NK-92 (cell line): ENCODE measurements around the gene TIMMDC1.
"Not testable (repeated sequence)": the region's sequence is repeated elsewhere in the genome, so short reads cannot be mapped to it uniquely, and the experiment has no call there.

Experiments
- DNase-seq: peaks from one replicate; lab custom pipeline; 2025; ENCODE audit not compliant: unreplicated experiment; lab: John Stamatoyannopoulos, UW

TIMMDC1 gene

DNA sequence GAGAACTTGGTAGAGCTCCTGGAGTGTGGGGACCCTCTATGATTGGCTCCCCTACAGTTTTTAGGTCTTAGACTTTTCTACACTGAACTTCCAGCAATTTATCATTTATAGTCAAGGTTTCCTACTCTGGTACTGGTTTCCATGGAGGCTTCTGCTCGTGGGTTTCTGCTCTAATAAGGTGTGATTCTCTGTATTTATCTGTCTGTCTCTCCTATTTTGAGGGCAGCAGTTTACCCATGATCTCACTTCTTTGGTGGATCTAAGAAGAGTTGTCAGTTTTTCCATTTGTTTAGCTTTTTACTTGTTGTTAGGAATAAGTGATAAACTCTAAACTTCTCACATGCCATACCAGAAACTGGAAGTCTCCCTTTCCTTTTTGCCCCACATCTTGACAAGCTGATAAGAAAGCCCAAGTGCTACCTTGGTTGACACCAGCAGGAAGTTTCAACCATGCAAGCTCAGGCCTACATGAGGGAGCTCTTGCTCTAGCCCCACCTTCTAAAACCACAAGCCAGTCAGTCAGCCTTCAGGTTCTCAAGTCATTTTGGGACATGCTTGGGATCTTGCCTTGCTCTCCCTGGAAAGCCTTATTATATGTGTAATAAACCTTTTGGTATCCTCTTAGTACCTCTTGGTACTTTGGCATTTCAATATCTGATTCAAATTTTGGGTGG is 10.0 kb downstream of the TIMMDC1 start:
- DNase-seq, result no peak

DNA sequence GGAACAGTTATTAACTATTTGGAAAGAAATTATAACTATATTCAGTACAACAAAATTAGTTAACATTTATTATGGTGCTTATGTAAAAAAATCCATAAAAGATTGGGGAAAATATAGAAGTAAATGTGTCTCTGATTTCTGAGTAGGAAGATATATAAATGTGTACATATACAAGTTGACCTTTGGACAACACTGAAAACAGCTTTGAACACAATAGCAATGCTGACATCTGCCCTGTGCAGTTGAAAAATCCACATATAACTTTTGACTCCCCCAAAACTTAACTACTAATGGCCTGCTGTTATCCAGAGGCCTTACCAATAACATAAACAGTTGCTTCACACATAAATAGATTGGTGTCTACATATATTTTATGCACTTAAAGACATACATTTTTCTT is 12.3 kb downstream of the TIMMDC1 start:
- DNase-seq, result no peak

DNA sequence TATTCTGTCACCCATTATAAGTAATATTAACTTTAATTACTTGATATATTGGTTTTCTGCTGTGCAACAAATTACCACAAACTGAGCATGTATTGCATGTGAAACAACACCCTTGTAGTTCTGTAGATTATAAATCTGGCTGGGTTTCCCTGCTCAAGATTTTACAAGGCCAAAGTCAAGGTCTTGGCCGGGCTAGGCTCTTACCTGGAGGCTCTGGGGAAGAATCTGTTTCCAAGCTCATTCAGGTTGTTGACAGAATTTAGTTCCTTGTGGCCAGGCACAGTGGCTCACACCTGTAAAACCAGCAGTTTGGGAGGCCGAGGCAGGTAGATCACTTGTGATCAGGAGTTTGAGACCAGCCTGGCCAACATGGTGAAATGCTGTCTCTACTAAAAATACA is 16.3 kb downstream of the TIMMDC1 start:
- DNase-seq, result no peak

DNA sequence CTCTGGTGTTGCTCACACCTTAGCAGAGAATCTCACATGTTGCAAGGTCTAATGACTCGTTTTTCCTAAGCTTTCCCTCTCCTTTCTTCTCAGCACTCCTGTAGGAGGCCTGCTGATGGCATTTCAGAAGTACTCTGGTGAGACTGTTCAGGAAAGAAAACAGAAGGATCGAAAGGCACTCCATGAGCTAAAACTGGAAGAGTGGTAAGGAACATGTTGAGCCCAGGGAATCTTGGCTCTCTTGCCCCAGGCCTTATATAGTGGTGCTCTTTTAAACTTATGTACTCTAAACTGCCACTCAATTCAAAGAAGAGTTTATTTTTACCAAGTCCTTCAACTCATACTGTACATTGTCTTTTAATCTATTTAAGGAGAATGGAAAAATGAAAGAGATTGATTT is 18.8 kb downstream of the TIMMDC1 start:
- DNase-seq, result no peak

DNA sequence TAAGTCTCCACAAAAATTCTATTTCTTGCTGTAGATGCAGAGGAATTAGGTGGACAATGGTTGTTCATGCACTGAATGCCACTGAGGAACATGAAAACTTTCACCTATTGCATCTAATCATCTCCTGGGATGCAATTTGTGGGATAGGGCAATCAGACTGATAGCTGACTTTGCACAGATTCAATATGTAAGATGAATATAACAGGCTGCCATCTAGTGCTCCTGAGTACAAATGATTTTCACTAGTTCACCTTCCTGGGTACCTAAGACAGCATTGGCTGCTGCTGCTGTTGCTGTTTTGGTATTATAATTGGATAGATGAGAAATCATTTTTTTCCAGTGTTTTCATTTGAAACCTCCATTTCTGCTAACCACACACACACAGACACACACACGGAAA is 19.7 kb downstream of the TIMMDC1 start:
- DNase-seq, result no peak

DNA sequence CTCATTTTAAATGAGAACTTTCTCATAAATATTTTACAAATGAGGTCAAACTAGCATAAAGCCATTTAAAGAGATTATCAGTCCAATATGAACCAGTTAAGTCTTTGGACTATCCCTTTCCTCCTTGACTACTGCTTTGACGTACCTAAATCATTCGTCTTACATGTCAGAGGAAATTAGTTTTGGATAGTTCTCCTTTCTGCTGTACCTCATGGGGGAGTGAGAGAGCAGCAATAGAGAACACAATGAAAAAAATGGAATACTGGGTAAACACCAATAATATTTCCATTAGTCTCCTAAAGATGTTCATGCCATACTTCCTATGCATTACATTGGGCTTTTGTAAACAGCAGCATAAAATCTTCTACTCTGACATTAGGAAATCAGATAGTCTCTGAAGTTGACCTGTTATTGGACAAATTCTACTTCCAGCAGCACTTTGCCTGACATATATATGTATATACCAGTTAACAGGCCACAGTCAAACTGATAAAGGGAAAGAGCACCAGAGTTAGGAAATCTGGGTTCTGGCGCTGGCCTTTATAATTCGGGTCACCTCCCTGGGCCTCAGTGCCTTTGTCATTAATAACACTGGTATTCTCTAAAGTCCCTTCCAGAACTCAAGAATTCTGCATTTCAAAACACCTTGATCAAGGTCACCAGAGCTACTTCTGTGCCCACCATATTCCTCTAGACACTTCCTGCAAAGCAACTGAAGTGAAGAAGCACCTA is 26.8 kb downstream of the TIMMDC1 start:
- no peak for DNase-seq

DNA sequence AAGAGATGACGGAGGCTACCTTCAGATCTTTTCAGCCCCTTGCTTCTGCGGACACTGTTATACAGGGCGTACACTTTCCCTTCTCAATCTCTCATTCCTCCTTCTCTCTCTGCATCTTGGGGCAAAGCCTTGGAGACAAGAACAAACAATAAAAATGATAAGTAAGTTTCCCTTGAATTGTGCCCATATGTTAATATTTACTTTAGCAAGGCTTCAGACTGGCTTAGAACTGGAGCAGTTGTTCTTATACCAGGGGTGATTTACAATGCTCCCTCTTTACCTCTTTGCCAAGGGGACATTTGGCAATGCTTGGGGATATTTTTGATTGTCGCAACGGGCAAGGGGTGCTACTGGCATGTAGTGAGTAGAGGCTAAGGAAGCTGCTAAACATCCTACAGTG is 29.4 kb downstream of the TIMMDC1 start:
- no peak for DNase-seq

DNA sequence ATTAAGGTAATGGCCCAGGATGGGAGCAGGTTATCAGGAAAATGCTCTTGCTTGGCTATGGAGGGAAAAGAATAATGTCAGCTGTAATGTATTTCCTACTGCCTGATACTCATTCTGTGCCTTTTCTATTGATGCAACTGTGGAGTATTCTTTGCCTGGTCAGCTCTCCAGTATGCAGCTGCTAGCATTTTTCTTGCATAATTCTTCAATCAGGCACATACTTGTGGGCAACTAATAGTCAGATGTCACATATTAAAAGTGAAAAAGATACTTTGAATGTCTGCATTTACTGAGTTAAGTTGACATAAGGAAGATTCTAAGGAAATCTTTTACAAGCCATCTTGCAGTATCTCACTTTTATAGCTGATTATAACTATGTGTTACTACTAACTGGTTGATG is 31.5 kb downstream of the TIMMDC1 start:
- DNase-seq, result no peak

DNA sequence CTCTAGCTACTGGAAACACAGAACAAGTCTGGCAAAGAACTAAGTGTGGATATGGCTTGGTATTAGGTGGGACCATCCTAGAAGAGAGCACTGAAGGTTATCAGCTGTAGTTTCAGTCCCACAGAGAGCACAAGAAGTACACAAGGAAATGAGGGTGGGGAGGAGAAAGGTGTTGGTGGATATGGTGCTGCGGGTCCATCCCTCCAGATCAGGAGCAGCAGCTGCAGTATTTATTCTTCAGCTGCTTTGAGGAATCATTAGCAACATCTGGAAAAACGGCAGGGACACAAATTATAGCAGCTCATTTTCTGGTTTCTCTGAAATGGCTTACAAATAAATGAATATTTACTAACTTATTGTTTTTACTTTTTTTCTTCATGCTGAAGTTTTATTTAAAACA is 32.1 kb downstream of the TIMMDC1 start:
- no peak for DNase-seq

DNA sequence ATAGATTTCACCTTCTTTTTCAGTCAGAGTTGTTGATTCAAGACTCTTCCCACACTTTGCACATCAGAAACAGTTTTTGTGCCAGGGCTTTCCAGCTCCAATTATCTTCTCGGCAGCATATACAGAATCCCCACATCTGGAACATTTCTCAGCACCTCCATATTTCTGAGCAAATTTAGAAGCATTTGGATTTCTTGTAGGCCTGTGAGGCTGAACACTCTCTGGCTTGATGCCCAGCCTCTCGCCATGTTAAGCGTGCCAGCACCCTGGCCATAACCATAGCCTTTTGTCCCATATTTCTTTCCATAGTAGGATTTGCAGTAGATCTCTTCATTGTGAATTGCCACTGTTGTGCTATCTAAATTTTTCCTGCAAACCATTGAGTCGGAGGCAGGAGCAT is 32.8 kb downstream of the TIMMDC1 start:
- DNase-seq, result no peak

DNA sequence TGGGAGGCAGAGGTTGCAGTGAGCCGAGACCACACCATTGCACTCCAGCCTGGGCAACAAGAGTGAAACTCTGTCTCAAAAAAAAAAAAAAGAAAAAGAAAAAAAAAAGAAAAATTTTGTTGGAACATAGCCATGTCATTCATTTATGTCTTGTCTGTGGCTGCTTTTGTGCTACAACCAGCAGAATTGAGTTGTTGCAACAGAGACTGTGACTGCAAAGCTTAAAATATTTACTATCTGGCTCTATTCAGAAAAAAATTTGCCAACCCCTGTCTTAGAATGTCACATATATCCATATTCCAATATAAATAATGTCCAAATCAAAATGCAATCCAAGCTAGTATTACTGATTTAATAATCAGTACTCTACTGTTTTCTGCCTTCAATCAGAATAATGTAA is 35.9 kb downstream of the TIMMDC1 start:
- no peak for DNase-seq

DNA sequence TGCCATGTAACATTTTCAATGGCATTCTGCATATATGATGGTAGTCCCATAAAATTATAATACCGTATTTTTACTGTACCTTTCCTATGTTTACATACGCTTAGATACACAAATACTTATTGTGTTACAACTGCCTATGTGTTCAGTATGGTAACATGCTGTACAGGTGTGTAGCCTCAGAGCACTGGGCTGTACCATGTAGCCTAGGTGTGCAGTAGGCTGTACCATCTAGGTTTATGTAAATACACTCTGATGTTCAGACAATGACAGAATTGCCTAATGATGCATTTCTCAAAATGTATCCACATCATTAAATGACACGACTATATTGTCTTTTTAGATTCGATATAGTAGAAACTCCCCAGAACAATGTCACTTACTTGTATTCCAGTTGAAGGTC is 38.4 kb downstream of the TIMMDC1 start:
- DNase-seq, result no peak

DNA sequence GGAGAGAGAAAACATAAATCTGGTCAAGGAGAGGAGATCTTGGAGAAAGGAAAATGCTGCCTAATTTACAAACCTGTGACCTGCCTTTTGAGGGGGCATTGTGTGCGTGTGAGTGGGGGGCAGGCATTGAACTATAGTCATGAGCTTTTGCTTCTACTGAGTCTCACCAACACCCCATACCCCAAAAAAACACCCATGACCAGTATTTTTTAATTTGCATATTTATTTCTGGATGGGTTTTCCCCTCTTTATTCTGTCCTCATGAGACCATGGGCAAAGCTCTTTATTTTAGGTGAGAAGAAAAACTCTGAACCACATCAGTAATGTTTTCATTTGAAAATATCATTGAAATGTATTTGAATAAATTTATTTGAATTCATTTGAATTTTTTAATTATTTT is 40.4 kb downstream of the TIMMDC1 start:
- no peak for DNase-seq

DNA sequence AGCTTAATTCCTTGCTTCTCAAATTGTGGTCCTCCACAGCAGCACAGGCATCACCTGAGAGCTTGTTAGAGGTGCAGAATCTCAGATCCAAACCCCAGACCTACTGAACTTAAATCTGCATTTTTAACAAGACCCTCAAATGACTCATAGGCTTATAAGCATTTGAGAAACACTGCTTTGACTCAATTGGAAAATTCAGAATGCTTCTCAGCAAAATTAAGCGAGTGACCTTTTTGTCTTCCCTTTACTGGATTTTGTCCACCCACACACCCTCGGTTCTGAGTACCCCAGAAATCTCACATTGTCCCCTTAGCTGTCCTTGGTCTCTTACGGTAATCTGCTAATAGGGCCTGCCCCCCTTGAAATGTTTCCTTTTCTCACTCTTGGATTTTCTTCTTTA is 43.2 kb downstream of the TIMMDC1 start:
- DNase-seq, result no peak

DNA sequence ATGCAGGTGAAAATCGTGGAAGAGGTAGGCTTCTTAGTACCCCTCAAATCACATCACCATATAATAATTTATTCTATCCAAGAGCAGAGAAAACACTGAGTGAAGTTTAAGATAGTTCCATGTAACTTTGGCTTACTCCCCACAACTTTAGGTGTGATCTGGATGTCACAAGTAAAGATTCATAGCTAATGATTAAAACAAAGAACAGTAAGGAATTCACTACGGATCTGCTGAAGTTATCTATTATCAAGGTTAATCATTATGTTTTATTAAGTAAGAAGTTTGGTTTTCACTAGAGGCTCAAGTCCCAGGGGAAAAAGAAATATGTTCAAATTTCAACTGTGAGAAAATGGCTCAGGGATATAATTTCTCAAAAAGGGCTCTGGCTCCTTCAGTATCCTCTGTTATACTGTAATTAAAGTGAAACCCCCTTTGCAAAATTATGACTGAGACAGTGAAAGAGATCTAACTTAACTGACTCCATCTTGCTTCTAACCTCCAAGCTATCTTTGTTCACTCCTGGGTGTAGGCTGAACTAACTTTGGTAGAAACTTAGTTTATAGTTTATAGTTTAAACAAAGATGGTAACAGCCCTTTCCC is 43.9 kb downstream of the TIMMDC1 start:
- no peak for DNase-seq

DNA sequence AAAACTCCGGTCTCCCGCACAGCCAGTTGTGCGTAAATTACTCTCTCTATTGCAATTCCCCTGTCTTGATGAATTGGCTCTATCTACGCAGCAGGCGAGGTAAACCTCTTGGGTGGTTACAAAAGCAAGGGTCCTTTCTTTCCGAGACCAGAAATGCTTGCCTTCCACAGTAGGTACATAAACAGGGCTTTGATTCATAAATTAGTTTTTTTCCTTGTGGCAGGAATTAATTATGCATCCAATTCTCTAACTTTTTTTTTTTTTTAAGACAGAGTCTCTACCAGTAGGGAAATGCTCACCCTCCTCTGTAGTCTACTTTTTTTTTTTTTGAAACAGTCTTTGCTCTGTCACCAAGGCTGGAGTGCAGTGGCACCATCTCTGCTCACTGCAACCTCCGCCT is 44.8 kb downstream of the TIMMDC1 start:
- no peak for DNase-seq

DNA sequence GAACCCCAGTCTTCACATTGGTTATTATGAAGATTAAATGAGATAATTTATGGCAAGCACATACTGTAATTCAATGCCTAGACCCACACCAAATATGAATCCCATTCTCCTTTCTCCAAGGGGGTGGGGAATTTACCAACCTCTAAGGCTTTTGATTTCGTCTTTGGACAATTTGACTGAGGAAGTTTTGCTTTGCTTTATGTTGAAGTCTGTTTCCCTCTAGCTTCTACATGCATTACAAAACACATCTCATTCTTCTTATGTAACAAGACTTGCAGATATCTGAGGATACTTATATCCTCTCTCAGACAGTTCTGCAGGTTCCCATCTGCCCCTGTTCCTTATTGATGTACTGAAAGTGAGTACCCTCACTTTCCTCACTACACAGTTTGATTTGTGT is 48.9 kb downstream of the TIMMDC1 start:
- no peak for DNase-seq

DNA sequence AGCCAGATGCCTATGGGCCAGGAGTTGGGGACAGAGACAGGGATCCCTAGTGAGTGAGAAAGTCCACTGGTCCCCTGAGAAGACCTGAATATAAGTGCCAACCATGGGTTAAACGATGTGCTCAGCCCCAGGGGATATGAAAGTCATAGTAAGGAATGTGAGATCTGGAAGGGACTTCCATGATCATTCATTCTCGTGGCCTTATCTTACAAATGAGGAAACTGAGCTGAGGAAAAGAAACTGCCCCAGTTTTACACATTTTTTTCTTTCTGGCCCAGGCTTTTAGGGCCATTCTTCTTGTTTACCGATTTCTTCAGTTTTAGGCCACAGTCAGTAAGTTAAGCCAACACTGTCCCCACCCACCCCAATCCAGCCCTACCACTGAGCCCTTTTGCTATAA is 50.0 kb downstream of the TIMMDC1 start:
- DNase-seq, result no peak

DNA sequence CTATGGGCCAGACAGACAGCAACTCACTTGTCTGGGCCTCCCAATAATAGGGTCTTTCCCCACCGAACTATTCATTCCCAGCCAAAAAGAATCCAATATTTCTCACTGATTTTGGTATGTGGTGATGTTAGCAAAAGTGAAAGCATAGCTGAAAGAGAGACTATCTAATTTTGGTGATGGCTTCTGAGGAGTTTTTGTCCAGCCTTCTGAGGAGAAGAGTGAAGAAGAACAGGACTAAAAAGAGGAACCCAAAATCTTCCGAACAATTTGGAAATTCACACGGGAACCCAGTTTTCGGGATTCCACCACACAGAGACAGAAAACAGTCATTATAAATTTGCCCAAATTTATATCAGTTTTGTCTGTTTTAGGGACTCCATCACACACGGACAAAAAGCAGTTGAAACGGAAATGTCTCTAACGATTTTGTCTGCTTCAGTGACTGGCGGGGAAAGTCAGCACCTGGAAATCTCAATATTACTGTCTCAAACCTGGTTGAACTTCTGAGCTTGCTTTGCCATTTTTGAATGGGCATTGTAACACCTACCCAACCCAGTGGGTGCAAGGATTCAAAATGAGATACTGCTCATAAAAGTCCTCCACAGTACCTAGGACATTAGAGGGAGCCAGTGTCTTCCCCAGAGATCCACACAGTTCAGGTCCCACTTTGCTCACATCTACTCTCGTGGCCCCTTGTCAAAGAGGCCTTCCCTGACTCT is 52.0 kb downstream of the TIMMDC1 start:
- no peak for DNase-seq

DNA sequence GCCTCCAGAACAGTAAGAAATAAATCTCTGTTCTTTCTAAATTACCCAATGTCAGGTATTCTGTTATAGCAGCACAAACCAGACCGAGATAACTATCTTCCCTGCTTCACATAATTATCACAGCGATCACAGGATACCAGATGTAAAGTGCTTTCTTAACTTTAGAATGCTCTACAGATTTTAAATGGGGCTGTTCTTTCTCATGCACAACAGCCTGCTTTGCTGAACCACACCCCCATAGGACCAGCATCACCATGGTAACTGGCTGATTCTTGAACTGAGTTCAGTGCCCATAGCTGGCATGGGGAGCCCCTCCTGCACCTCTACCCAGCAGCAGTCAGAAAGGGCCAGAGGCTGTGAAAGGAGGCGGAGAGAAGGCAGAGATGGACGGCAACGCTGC is 53.3 kb downstream of the TIMMDC1 start:
- DNase-seq, result no peak

DNA sequence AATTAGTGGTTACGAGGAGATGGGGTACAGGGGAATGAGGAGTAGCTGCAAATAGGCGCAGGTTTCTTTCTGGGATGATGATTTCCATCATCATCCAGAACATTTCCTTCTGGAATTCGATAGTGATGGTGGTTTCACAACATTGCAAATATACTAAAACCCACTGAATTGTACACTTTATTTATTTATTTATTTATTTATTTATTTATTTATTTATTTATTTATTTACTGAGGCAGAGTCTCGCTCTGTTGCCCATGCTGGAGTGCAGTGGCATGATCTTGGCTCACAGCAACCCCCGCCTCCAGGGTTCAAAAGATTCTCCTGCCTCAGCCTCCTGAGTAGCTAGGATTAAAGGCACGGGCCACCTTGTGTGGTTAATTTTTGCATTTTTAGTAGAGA is 54.6 kb downstream of the TIMMDC1 start:
- not testable (repeated sequence) for DNase-seq

DNA sequence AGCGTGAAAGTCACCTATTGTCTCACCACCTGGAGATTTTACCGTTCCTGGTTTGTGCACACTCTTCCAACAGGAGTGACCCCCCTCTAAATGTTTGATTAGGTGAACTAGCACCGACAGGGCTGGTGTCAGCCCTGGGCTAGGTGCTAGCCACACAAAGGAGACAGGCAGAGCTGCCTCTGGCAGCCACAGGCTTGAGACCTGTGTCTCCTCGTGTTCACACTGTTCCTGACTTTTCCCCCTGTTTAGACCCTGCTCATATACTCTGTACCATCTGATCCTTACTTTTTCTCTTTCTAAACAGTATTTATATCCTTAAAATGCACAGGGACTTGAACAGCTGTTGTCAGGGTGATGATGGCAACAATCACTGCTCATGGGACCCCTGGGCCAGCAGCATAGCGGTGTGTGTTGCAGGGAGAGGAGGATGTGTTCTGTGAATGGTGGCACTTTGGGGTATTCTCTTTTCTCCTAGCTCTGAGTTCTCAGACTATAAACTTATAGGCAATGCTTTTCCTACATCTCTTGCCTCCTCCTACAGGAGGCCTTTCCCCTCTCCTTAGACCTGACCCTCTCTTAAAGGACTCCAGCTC is 55.6 kb downstream of the TIMMDC1 start:
- no peak for DNase-seq
